Body of pancreas (tissue), 4 donors: ENCODE measurements around the gene RET. TPM values are rescaled to one million over a fixed set of nuclear protein-coding genes. Genes with fewer than 3 reads are reported as not detected.

Experiments used
- ATAC-seq: fragments of 150-250 bp; one replicate; pipeline ENCODE4 v1.9.1; 2016
- DNase-seq, 4 donors: peaks; one replicate each; pipeline ENCODE4 v3.0.0-alpha.2; 2019
- H3K27ac ChIP-seq, 4 donors: fragments of 200-600 bp; sonication (generic); 1 replicate in 3 of 4; 2 replicates in 1 of 4; pipeline versions ENCODE4 v1.5.1 to v1.6.1; 2016 to 2019; ENCODE audit warnings: mild to moderate bottlenecking in 1 of 4, mixed read lengths in 1 of 4, moderate library complexity in 1 of 4
- H3K27me3 ChIP-seq, 2 donors: fragments of 200-600 bp; sonication (generic); one replicate each; pipeline ENCODE4 v1.6.0; 2016; ENCODE audit warnings: mild to moderate bottlenecking in 1 of 2
- H3K36me3 ChIP-seq, 2 donors: fragments of 200-600 bp; sonication (generic); replicated peaks in 1 of 2; 2 replicates each; pipeline ENCODE4 v1.5.1; 2016; ENCODE audit warnings: low read depth in 2 of 2; ENCODE audit not compliant: insufficient read depth in 1 of 2
- H3K4me1 ChIP-seq: fragments of 200-600 bp; sonication (generic); one replicate; pipeline ENCODE4 v1.6.0; 2016
- H3K4me3 ChIP-seq, 2 donors: fragments of 200-600 bp; sonication (generic); 1 replicate in 1 of 2; 2 replicates in 1 of 2; pipeline ENCODE4 v1.5.1; 2016 to 2019
- H3K9me3 ChIP-seq, 3 donors: fragments of 200-600 bp; sonication (generic); 1 replicate in 2 of 3; 2 replicates in 1 of 3; pipeline ENCODE4 v1.5.1; 2016
- CTCF ChIP-seq, 7 experiments: fragments of 450-650 bp in 4 of 7; fragments of 200-600 bp in 3 of 7; sonication (generic) in 3 of 7; IDR thresholded peaks; one replicate each; pipeline ENCODE4 v1.5.1; 2016 to 2019; ENCODE audit warnings: antibody characterized with exemption in 7 of 7
- POLR2A ChIP-seq, 3 donors: fragments of 450-650 bp; IDR thresholded peaks; one replicate each; pipeline ENCODE4 v1.6.1; 2016; ENCODE audit warnings: antibody characterized with exemption in 3 of 3, mild to moderate bottlenecking in 2 of 3
- WGBS, 2 donors: methylation state at CpG; one replicate each; pipeline ENCODE4 v1.1.5; 2017; 5-methylcytosine and 5-hydroxymethylcytosine counted together
- intact Hi-C: fragments of 100-400 bp; cut with DNase I; formaldehyde crosslinking; loops from one replicate; pipeline ENCODE4 v1.15.1; 2023
- total RNA-seq, 2 donors: library from RNA; depleted of rRNA; stranded (reverse); fragments of >200 nt; gene quantifications; one replicate each; pipeline ENCODE4 v1.1.0, GENCODE V29; 2016

The RET gene
- total RNA-seq, 2 donors from 2014 or later = 0.78 to 1.6 TPM

GRCh38 chr10:43077421-43078171 is 727 bp downstream of the RET start:
- intact Hi-C loops = no loop called here
- DNase-seq = no peak
- Histone ChIP-seq H3K9me3 (no peaks in the 10 kb centered on the region), H3K27ac (no peak overlapping the region), H3K4me3 (peak overlapping the region in 1 of 2 donors; percentile 34), H3K4me1 (peaks cover 25% of the 10 kb centered on the region), H3K36me3 (no peaks in the 10 kb centered on the region), H3K27me3 (peaks cover 0 to 6% of the 10 kb centered on the region in 2 donors)
- WGBS, 2 donors = 4 to 9% methylated on average over 13 to 72 of the region's 72 CpGs
- no peak for TF ChIP-seq CTCF (IDR thresholded peaks at IDR 0.05)
- TF ChIP-seq POLR2A (IDR thresholded peaks at IDR 0.05) = no peak
- ATAC-seq = no peak

- no peaks in the 10 kb centered on the region for H3K36me3 ChIP-seq
- 56 to 69% methylated on average over 9 to 13 of the region's 14 CpGs for WGBS, 2 donors
- ATAC-seq (no peak), DNase-seq (no peak)
- H3K27ac ChIP-seq = no peak overlapping the region
- peaks cover 0 to 6% of the 10 kb centered on the region in 2 donors for H3K27me3 ChIP-seq
- TF ChIP-seq POLR2A (IDR thresholded peaks at IDR 0.05) (no peak), CTCF (IDR thresholded peaks at IDR 0.05) (no peak)
- peaks cover 31% of the 10 kb centered on the region for H3K4me1 ChIP-seq
- intact Hi-C loops = no loop called here
- no peak overlapping the region for H3K4me3 ChIP-seq
- no peaks in the 10 kb centered on the region for H3K9me3 ChIP-seq
Measured at GRCh38 chr10:43078175-43078985, 1.5 kb downstream of the RET start.

GRCh38 chr10:43078986-43079273 is 2.1 kb downstream of the RET start:
- Histone ChIP-seq H3K4me1 (peaks cover 31% of the 10 kb centered on the region), H3K27me3 (peaks cover 0 to 6% of the 10 kb centered on the region in 2 donors), H3K4me3 (no peak overlapping the region), H3K27ac (no peak overlapping the region), H3K9me3 (no peaks in the 10 kb centered on the region), H3K36me3 (no peaks in the 10 kb centered on the region)
- TF ChIP-seq POLR2A (IDR thresholded peaks at IDR 0.05) (no peak), CTCF (IDR thresholded peaks at IDR 0.05) (no peak)
- DNase-seq = no peak
- intact Hi-C loops = no loop called here
- WGBS, 2 donors = 56 to 75% methylated on average over 4 to 10 of the region's 10 CpGs
- ATAC-seq = no peak

GRCh38 chr10:43079856-43080255 is 3.0 kb downstream of the RET start:
- Histone ChIP-seq H3K9me3 (no peaks in the 10 kb centered on the region), H3K4me1 (peaks cover 31% of the 10 kb centered on the region), H3K36me3 (no peaks in the 10 kb centered on the region), H3K27ac (no peak overlapping the region), H3K27me3 (peaks cover 0 to 6% of the 10 kb centered on the region in 2 donors), H3K4me3 (no peak overlapping the region)
- DNase-seq (no peak), ATAC-seq (no peak)
- 54 to 64% methylated on average over 3 of the region's 3 CpGs for WGBS, 2 donors
- intact Hi-C loops = no loop called here
- TF ChIP-seq CTCF (IDR thresholded peaks at IDR 0.05) = no peak
